EH (cell line): Measurements from ENCODE around the gene ZNF789.
"Not testable (repeated sequence)": the region's sequence is repeated elsewhere in the genome, so short reads cannot be mapped to it uniquely, and the experiment has no call there.

ENCODE experiments used
- DNase-seq: peaks from one replicate; pipeline ENCODE4 v3.0.0-alpha.2; 2015; ENCODE audit warnings: low read depth

The ZNF789 gene

DNA sequence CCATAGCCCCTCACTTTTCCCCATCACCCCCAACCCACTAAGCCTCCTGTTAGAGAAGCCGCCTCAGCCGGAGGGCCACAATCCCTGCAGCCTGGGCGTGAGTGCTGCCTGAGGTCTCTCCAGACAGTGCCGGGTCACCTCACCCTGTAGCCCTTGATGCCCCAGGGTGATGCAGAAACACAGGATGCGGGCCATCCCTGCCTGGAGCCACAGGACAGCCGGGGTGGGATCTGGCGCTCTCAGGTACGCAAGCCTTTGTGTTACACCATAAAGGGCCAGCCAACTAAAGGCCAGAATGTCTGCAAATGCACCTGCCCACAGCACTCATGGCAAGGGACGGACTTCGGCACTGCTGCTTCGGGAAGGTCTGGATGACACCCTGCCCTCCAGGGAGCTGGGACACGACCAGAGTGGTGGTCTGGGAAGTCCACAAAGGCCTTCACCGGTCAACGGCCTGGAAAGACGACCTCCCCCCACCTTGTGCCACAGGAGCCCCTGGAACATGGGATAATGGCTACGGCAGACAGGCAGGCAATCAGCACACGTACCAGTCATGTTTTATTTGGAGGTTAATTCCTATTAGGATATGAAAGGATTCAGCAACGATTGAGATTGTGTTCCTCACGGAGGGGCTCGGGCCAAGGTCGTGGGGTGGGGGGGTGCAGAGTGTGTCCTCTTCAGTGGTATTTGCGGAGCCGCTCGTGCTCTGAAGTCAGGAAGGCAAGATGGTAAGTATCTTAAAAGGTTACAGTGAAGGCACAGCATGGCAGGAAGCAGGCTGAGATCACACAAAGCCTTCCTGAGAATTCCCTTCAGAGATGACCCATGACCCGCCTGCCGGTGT lies 14.8 kb upstream of the ZNF789 start:
- DNase-seq = no peak

DNA sequence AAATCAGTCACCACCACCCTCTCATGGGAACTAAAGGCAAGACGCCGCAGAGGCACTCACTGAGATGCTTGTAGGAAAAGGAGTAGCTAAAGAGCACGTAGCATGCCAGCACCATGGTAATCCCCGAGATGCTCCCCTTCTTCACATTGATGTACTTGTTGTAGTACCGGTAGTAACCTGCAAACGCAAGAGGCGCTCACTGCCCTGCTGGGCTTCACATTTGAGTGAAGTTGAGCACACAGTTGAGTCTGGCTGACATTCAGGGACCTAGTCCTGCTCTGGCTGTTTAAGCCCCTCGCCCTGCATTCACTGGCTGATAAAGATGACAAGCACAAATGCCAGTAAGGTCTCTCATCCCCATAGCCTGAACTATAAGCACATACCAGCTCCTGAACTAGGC lies 13.6 kb upstream of the ZNF789 start:
- DNase-seq = peak; percentile 21

- DNase-seq = no peak
Measured at GRCh38 chr7:99460651-99461050, 12.0 kb upstream of the ZNF789 start.

DNA sequence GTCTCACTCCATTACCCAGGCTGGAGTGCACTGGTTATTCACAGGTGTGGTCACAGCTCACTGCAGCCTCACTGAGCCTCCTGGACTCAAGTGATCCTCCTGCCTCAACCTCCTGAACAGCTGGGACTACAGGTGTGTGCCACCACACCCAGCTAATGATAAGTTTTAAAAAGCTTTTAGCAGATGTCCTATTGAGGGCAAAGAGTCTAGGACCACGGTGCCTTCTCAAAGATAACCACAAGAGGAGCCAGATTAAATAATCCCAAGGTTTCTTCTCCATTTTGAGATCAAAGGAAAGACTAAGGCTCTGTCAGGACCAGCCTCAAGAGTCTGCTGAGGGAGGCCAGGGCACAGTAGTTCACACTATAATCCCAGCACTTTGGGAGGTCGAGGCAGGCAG lies 11.5 kb upstream of the ZNF789 start:
- DNase-seq = no peak

DNA sequence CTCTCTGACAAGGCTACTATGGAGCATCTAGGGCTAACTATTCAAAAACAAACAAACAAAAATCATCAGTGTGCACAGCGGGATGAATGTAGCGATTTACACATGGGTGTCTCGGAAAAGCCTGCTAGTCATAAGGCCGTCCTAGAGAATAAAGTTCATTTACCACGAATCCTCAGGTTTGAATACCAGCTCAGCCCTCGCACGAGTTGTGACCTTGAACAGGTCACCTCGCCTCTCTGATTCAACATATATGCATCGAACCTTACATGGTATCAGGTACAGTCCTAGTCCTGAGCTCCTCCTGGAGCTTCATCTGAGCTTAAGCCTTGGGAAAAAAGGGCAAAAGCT lies 7.3 kb upstream of the ZNF789 start:
- DNase-seq = no peak

GRCh38 chr7:99468336-99468918 lies 4.3 kb upstream of the ZNF789 start:
- DNase-seq = no peak

DNA sequence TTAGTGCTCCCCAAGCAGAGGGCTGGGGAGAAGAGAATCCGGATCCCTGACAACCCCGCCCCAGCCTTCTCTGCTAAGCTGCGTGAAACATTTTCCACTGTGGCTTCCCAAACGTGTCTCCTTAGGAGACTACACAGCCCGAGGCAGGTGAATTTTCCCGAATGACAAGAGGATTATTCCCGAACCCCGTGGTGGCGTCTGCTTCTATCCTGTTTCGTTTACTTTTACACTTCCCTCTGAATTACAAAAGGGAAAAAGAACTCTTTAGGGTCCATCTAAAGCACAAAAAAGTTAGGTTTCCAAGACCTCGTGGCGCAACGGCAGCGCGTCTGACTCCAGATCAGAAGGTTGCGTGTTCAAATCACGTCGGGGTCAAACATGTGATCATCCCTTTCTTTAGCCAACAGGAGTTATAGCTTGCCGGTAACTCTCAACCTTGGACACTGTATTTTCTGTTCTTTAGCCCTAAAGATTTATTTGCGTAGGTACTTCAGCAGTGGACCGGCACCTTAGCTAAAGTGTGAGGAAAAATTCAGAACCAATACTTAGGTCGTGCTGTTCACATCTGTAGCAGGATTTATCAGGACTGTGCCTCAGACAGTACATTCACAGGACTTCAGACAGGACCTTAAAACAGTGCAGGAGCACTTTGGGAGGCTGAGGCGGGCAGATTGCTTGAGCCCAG lies 3.2 kb upstream of the ZNF789 start:
- no peak for DNase-seq

DNA sequence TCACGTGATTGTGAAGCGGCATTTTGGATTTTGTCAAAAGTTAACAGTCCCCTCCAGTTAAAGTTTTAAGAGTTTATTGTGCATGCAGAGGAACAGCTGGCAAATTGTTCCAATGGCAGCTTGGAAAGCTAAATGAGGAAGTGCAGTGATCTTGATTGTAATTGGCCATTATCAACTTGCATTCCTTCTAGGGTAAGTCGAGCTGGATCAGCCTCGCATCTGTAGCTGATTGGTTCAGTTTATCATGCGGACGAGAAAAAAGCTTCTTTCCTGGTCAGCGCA lies 566 bp downstream of the ZNF789 start:
- DNase-seq = peak; percentile 79

GRCh38 chr7:99476107-99476506 lies 3.4 kb downstream of the ZNF789 start:
- no peak for DNase-seq

DNA sequence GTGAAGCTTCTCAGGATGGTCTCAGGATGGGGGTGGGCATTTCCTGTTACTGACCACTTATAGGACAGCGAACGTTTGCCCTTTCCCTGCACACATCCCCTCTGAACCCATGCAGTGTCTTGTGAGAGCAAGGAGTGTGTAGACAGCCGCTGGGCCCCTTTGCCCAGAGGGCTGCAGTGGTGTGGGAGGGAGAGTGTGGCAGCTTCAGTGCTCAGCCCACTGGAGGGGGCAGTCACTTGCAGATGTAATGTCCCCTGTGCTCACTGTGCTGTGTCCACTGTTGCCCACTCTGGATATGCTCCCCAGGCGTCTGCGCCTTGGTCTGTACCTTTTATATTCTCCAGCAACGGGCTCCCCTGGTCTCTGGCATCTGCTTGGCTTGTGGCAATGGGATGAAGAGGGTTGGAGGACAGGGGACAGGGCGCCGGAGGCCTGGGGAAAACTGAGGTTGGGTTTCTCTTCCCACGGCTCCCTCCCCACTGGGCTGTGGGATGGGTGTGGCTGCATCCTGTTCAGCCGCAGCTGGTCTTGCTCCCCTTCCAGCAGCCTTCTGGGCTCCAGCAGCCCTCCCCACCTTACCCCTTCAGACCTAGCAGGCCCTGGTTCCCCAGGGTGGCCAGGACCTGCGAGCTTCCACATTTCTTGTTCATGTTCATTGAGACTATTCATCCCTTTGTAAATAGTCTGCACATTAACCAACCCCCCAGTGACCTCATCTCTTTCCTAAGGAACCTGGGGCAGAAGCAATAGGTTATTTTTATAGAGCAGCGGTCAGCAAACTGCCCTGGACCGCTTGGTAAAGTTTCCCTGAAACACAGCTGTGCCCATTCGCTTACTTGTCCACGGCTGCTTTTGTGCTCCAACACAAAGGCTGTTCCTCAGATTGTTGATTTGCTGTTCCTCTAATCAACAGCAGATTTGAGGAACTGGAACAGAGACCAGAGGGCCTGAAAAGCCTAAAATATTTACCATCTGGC lies 6.1 kb downstream of the ZNF789 start:
- DNase-seq = no peak

GRCh38 chr7:99485094-99485493 lies 12.4 kb downstream of the ZNF789 start:
- no peak for DNase-seq

DNA sequence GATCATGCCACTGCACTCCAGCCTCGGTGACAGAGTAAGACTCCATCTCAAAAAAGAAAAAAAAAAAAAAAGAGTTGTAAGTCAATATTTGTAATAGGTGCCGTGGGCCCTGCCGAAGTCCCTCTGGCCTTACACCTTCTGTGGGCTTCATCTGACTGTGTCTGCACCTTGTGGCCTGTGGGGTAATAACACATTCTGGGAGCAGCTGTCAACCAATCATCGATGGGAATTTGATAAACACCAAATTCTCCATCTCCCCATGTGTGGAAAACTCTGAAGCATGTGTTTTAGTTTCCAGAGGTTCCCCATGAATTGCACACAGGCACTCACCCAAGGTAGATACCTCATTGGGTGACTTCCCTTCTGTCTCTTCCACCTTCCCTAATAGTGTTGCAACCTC lies 16.5 kb downstream of the ZNF789 start:
- DNase-seq = no peak

- no peak for DNase-seq
Measured at GRCh38 chr7:99490878-99491277, 18.2 kb downstream of the ZNF789 start.

DNA sequence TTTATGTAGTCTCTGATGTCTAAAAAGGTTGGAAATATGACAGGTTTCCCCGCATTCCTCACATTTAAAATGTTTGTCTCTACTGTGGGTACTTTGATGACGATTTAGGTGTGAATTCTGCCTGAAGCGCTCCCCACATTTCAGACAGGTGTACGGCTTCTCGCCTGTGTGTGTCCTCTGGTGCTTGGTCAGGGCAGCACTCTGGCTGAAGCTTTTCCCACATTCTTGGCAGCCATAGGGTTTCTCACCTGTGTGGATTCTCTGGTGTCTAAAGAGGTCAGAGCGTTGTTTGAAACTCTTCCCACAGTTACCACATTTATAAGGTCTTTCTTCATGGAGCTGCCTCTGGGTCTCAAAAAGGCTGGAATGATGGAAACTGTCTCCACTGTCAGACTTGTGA lies 21.1 kb downstream of the ZNF789 start:
- no peak for DNase-seq

DNA sequence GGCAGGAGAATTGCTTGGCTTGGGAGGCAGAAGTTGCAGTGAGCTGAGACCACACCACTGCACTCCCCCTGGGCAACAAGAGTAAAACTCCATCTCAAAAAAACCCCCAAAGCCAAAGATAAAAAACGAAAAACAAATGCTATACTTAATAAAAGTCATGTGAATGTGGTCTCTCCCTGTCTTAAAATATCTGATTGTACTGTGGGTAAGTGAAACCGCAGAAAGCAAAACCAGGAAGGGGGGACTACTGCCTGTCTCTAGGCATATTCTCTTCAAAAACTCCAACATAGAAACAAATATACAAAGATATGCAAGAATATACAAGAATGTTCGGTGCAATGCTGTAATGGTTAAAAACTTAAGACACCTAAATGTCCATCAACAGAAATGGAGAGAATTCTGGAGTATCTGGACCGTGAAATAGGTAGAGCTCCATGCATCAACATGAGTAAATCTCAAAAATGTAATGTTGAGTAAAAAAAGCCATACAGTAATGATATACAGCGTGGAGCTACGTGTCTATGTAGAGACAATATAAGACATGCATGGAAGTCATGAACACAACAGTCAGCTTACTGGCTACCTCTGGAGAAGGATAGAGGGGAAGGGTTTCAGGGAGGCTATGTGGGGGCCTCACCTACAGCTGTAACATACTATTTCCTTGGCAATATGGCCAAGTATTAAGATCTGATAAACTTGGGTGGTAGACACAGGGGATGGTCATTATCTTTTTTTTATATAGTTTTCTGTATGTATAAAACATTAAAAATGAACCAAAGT lies 25.3 kb downstream of the ZNF789 start:
- no peak for DNase-seq

DNA sequence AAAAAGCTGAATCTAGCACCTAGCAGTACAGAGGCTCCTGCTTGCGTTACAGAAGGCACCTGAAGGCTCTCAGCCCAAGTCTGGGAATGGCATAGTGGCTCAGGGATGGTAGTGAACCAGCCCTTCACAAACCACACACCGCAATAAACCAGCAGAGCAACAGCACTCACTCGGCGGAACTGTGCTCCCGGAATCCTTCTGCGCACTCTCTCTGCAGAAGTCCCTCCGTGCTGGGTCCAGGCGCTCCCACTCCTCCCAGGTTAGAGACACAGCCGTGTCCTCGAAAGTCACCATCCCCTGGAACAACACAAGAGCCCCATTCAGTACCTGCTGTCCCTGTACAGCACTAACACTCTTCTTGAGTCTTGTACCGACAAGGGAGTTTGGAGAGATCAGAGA lies 25.9 kb downstream of the ZNF789 start:
- DNase-seq = no peak

DNA sequence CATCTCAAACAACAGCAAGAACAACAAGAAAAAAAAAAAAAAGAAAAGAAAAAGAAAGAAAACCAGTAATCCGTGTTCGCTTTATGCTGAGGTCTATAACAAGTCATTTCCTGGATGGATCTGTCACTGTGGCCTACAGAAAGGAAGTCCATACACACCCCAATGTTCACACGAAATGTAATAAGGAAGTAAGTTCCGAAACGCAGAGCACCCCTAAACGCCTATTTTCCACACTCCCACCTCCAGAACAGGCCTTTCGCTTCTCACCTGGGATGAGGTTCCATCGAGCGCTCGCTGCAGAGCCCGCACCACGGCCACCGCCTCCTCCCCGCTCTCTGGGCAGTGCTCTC lies 26.7 kb downstream of the ZNF789 start:
- DNase-seq = peak; percentile 24

DNA sequence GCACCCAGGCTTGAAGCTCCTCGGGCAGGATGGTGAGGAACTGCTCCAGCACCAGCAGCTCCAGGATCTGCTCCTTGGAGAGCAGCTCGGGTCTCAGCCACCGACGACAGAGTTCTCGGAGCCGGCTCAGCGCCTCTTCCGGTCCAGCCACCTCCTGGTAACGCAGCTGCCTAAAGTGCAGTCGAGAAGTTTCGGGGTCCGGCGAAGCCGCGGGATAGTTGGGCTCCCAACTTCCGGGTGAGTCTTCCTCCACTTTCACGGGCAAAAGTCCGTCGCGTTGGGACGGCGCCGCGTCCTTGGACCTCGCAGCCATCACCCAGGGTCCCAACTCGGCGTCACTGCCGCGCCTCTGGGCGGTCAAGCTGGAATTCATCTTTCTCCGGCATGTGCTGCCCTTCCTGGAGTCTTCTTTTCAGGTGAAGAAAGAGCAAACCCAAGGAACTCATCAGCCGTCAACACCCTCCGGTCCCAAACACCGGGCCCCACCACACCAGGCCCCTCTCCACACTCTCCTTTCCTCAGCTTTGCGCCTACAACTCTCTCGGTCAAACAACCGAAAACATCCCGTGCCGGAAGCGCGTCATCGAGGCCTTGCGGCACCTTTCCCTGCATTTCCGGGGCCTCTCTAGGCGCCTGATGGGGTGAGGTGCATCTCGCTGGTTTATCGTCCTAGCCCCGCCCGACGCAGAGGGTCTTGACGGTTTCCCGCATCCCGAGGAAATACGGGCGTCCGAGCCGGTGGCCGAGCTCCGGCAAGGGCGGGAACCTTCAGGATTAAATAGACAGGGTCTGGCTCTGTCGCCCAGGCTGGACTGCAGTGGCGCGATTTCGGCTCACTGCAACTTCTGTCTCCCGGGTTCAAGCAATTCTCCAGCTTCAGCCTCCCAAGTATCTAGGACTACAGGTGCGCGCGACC lies 27.3 kb downstream of the ZNF789 start, which contains the start of gene ZNF394:
Gene ZNF394, minus strand, starts transcription at position 561 of the 916 bp plus-strand sequence. Its CDS starts 188 bp downstream, at position 373.
- peak; percentile 91 for DNase-seq

GRCh38 chr7:99500637-99501009 lies 27.9 kb downstream of the ZNF789 start:
- DNase-seq = no peak

DNA sequence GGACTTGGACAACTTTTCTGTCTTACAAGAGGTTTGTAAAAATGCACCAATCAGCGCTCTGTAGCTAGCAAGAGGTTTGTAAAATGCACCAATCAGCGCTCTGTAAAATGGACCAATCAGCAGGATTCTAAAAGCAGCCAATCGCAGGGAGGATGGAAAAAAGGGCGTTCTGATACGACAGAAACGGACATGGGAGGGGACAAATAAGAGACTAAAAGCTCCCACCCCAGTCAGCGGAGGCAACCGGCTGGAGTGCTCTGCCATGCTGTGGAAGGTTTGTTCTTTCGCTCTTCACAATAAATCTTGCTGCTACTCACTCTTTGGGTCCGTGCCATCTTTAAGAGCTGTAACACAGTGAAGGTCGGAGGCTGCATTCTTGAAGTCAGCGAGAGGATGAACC lies 28.5 kb downstream of the ZNF789 start:
- DNase-seq = not testable (repeated sequence)

DNA sequence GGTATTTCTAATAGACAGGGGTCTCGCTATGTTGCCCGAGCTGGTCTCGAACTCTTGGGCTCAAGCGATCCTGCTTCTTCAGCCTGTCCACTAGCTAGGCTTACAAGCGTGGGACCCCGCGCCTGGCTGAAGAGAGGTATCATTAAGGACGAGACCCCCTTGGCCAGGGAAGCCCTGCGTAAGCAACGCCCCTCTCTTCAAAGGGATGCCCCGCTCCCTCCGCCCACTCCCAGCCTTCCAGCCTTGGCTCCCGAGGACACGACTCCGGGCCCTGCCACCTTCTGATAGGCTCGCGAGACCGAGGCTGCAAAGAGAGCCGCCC lies 31.6 kb downstream of the ZNF789 start:
- DNase-seq = no peak
